HG03520 (cell line): ENCODE measurements around the gene NAALADL1.
A peak's percentile ranks its signal among the peaks of the same experiment; 100 is the strongest.

Experiments used
- ATAC-seq: cut with Tn5 transposase; IDR thresholded peaks from one replicate; pipeline ENCODE4 v1.9.1; 2021; ENCODE audit warnings: mild to moderate bottlenecking, moderate library complexity; ENCODE audit not compliant: unreplicated experiment

NAALADL1 gene

DNA sequence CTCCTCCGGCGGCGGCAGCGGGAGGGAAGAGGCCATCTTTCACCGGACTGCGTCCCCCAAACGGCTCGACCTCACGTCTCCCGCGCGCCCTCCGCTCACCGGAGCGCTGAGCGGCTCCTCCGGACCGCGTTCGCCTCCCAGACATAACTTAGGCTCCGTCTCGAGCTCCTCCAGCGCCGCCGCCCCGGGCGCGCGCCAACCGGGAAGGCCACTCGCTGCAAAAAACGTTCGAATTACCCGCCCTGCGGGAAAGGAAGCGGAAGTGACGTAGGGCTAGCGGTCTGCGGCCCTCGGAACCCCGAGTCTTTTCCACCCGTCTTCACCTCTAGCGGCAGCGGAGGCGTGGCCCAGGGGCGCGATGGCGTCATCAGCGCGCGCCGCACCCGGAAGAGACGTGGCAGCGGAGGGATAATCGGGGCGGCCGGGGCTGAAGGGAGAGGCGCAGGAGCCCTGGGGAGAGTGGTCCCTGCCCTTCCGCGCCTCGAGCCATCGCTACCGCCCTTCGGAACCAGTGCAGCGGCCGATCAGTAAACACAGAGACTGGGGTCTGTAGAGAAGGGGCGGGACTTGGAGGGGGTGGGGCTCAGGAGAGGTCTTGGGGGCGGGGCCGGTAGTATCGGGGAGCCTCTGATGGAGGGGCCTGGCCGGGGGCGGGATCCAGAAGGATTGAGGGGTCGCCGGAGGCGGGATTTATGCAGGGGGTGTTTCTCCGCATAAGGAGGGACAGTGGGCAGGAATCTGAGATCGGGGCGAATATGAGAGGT lies 25.7 kb upstream of the NAALADL1 start, which contains the start of the genes CDCA5 and ZFPL1:
Gene CDCA5, minus strand, starts transcription at position 207 of the 764 bp plus-strand sequence. Its CDS starts 62 bp downstream, at position 145.
Gene ZFPL1, plus strand, starts transcription at position 389 of the 764 bp plus-strand sequence. CDS start 477 bp downstream, outside the sequence.
- peak; percentile 65 for ATAC-seq

DNA sequence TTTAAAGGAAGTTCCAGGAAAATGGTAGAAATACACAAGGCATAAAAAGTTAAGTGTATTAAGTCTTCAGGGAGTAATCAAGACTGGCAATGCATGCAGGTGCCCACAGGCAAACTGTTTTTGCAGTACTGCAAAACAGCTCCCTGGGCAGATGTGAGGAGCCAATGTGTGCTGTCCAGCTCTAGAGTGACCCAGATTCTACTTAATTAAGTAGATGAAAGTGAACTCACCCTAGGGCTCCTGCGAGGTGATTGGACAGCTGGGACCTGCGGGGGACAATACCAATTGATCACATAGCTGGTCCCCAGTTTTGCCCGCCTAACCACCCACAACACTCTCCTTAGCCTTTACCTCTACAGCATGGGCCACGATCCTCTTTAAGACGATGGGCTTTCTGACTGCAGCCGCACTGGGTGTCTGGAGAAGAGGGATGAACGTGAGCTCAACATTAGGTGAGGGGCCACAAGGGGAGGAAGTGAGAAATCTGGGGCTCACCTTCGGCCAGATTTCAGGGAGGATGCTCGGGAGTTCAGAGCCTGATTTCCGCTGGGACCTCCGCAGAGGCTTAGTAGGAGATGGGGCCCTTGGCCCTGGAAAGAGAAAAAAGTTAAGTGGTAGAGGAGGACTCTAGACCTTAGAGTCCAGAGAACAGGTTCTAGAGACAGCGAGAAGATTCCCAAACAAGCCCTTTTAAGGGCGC lies 24.9 kb upstream of the NAALADL1 start:
- ATAC-seq: no peak

- no peak for ATAC-seq
Measured at GRCh38 chr11:65078786-65079342, 20.5 kb upstream of the NAALADL1 start.

GRCh38 chr11:65078151-65078550 lies 19.8 kb upstream of the NAALADL1 start:
- no peak for ATAC-seq

DNA sequence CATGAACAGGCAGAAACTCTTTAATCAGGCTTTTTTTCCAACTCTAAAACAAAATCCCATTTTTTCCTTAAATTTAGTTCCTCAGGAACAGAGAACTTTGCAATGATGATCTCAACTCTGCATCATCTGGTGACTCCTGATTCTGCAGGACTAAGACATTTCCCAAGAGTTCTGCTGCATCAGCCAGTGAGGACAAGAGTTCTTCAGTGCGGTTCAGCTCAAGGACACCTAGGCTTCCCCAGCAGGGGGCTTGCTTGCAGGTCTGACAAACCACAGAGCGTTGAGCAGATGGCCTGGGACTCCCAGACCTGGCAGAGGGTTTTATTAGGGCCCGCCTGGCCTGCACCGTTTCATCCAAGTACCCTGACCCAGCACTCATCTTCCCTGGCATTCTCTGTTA lies 19.1 kb upstream of the NAALADL1 start:
- ATAC-seq: no peak

- ATAC-seq: no peak
Measured at GRCh38 chr11:65072631-65072966, 14.2 kb upstream of the NAALADL1 start.

DNA sequence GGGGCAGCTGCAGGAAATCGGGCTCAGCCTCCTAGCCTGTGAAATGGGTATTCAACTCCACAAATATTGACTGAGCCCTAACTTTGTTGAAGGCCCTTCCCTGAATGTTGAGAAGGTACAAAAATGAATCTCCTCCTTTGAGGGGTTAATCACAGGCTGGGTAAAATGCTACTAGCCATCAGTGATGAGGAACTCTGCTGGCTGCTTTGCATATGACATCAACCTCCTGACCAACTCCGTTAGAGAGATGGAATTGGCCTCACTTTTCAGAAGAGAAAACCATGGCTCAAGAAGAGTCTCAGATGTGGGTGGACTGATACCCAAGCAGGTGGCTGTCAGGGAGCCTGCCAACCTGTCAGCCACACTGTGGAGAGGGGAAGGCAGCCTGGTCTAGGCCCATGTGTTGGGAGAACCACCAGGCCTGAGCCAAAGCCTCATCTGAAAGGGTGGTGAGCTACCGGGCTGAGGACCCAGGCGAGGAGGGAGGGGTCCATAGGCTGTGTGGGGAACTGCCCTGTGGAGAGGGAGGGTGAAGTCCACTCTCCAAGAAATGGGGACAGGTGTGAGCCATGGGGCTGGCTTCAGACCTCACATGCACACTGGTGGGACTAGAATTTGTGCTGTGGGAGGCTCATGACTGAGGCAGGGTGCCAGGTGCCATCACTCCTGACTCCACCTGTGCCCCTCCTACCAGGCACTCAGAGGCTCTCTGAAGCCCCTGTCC lies 13.7 kb upstream of the NAALADL1 start:
- no peak for ATAC-seq

DNA sequence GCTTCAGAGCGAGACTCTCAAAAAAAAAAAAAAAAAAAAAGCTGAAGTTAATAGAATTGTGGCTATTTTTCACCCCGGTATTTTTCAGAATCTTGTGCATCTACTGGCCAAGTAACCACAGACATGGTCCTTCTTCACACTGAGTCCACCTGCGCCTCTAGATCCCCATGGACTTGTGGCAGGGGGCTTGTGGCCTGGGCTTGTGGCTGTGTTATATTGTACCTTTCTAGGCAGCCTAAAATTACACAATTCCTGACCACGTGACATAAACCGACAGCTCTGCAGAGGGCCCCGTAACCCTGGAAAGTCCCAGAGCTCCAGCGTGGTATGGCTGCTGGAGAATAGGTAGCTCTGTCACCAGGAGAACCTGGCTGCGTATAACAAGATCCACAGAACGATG lies 10.9 kb upstream of the NAALADL1 start:
- no peak for ATAC-seq

GRCh38 chr11:65067446-65067845 lies 9.1 kb upstream of the NAALADL1 start:
- no peak for ATAC-seq

DNA sequence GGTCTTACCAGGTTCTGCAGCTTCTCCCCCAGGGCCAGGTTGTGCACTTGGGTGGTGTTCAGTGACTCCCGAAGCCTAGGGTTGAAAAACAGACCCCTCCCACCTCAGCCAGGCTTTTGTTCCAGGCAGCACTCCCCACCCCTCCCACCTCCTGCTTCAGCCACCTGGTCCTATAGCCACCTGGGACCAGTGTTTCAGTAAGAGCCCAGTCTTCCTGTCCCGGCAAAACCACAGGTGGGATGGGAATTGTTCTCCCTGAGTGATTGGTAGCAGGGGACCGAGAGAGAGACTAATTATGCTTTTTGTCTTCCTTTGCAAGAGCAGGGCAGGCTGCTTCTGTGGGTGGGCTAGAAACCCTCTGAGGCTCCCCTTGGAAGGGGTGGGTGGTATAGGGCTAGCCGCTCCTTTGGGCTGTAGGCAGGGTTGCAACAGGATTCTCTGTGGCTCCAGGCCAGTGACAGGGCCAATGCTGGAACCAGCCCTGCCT lies 8.5 kb upstream of the NAALADL1 start:
- ATAC-seq: no peak

- ATAC-seq: no peak
Measured at GRCh38 chr11:65066315-65066714, 8.0 kb upstream of the NAALADL1 start.

DNA sequence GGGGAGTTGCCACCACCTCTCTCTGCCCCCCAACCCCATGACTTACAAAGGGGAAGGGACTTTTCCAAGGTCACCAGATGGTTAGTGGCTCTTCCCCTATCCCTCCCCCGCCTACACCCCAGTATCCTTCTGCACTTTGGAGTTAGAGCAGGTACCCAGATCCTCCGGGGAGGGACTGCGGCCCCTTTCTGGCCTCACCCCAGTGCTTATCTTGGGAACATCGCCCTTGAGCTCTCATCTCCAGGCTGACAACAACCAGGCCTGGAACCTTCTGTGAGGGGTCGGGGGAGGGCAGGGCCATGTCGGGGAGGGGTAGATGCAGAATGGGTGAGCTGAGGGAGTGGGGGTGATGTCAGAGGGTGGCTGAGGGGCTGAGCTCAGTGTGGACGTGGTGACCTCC lies 7.5 kb upstream of the NAALADL1 start:
- no peak for ATAC-seq

- ATAC-seq: no peak
Measured at GRCh38 chr11:65064847-65065240, 6.5 kb upstream of the NAALADL1 start.

DNA sequence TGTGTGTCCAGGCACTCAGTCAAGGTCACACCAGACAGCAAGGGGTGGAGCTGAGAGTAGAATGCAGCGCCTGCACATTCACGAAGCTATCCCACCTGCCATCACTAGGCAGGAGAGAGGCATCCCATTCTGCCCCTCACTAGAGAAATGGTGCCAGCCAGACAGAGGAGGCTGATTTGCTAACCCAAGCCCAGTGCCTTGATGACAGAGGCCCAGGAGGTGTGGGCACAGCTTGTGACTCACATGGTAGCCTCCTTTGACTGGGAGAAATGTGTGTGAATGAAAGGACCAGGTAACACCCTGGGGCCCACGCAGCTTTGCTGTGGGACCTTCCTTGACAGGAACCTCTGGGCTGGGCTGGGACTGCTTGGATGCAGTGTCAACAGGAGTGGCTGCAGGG lies 5.2 kb upstream of the NAALADL1 start:
- ATAC-seq: no peak

DNA sequence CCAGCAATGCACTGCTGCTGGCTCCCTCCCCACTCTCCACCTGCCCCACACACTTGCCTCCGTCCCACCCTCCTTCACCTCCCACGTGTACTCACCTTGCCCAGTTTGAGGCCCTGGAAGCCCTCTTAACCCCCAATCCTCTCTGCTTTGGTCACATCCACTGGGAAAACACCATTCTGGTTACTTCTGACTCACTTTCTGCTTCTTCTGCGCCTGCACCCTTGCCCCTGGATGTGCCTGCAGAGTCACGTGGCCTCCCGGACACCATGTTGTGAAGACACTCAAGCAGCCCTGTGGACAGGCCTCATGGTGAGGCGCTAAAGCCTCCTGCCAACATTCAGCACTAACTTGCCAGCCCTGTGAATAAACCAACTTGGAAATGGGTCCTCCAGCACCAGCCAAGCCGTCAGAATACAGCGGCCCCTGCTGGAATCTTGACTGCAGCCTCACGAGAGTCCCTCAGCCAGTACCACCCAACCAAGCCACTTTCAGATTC lies 2.6 kb upstream of the NAALADL1 start:
- ATAC-seq: no peak

DNA sequence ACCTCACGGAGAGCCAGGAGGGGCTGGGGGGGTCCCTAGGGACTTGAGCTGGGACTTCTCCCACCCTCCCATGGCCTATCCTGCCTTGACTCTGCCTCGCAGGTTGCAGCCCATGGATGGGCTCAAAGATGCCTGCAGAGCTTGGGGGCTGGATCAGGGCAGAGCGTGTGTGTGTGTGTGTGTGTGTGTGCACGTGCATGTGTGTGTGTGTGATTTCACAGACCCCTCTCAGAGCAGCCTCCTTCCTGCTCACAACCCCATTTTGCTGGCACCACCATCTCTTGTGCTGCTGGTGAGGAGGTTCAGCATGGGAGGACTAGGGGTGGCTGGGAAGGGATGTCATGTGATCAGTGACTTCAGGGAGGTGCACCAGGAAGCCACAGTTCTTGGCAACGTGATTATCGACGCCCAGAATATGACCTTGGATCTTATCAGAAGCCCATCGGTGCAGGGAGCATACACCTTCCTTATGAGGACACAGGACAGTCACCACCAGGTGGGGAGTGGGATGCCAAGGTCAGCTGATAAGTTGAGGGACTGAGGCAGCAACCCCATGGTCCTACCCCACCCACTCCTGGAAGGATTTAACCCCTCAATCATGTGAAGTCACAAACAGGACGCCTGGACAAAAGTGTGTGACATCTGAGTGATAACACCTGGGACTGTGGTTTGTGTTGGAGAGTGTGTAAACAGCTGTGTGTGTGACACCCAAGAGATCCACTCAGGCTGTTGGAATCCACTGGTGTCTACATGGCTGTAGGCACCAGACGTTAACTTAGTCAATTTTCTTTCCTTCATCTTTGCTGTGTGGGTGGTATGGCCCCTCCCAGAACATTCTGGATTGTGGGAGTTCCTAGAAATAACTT lies 1.8 kb upstream of the NAALADL1 start:
- ATAC-seq: no peak

- no peak for ATAC-seq
Measured at GRCh38 chr11:65059523-65059922, 1.2 kb upstream of the NAALADL1 start.

DNA sequence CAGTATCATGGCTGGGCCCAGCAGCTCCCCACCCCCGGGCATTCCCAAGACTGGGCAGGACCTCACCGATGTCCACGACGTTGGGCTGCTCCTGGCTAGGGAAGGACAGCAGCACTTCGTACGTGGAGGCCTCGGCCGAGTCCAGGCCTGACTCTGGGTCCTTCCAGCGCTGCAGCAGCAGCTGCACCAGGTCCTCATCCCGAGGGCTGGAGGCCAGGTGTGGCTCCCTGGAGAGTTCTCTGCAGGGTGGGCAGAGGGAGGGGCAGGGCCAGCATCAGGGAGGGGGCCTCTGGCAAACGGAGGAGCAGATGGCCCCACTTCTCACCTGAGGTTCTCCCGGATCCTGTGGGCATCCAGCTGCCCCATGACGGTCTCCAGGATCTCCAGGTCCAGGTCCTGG lies 341 bp downstream of the NAALADL1 start:
- no peak for ATAC-seq

DNA sequence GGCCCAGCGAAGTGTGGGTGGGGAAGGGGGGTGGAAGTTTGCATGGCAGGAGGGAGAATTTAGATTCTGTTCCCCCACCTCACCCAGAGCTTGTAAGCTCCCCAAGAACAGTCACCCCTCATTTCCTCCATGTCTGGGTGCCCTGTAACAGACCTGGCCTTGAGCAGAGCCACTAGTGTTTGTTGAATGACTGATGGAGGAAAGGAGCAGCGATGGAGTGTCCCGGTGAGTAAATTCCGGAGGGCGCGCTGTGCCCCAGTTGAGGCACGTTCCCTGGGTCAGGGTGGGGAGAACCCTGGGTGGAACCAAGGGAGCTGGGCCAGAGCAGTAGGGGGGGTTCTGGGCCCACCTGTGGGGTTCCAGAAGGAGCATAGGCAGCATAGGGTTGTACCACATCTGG lies 827 bp downstream of the NAALADL1 start:
- ATAC-seq: no peak

GRCh38 chr11:65056999-65057398 lies 1.4 kb downstream of the NAALADL1 start:
- ATAC-seq: no peak
